HG03060 (cell line): Measurements from ENCODE around the gene TUBGCP5.
"Not testable (repeated sequence)": the region's sequence is repeated elsewhere in the genome, so short reads cannot be mapped to it uniquely, and the experiment has no call there.

Experiments used
- ATAC-seq: cut with Tn5 transposase; IDR thresholded peaks from one replicate; pipeline ENCODE4 v1.9.1; 2021; ENCODE audit warnings: low read depth, moderate number of reproducible peaks; ENCODE audit not compliant: unreplicated experiment

Gene TUBGCP5

GRCh38 chr15:23039143-23039916 is at the start of gene TUBGCP5:
Gene TUBGCP5 (minus strand): TSS chr15:23039569. CDS start chr15:23039543, 26 bp downstream.
- ATAC-seq = peak; percentile 84

- ATAC-seq = no peak
These were observed 43.7 kb upstream of the TUBGCP5 start for GRCh38 chr15:23083115-23083514.

- ATAC-seq = not testable (repeated sequence)
These were observed 42.8 kb upstream of the TUBGCP5 start for GRCh38 chr15:23081996-23082737.

DNA sequence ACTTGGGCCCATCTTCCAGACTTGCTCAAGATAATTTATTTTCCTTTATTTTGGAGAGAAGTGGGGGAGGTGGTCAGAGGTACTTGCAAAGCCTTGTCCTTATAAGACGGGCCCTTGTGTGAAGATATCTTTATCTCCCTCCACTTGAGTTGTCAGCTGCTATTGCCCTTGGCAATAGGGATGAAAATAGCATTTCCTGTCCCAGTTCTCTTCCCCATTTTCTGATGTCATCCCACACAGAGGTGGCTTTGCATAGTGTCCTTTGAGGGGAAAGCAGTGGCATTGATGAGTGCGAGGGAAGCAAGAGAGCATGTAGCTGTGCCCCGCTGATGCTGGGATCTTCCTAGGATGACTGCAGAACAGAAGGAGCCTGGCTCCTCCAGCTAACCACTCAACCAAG is 41.9 kb upstream of the TUBGCP5 start:
- no peak for ATAC-seq

- no peak for ATAC-seq
These were observed 40.4 kb upstream of the TUBGCP5 start for GRCh38 chr15:23079766-23080165.

GRCh38 chr15:23075927-23076326 is 36.6 kb upstream of the TUBGCP5 start:
- ATAC-seq = no peak

GRCh38 chr15:23074684-23075083 is 35.3 kb upstream of the TUBGCP5 start:
- ATAC-seq = no peak

- ATAC-seq = no peak
These were observed 34.7 kb upstream of the TUBGCP5 start for GRCh38 chr15:23073890-23074646.

DNA sequence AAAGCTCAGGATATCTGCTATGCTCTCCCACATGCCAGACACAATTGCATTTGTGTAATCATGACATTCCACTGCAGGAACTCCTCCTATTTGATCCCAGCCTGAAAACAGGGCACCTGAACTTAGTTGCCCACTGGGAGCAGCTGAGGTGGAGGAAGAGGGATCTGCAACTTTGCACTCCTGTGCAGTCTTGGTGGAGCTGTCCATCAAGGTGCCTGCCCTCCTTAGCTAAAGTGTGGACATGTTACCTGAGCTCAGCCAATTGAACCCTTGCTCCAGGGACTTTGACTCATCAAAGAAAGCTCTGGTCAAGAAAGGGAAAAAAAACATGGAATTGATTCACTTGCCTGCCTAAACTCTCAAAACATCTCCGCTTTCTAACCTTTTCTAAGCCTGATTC is 33.3 kb upstream of the TUBGCP5 start:
- no peak for ATAC-seq

- ATAC-seq = no peak
These were observed 30.3 kb upstream of the TUBGCP5 start for GRCh38 chr15:23069496-23070166.

- ATAC-seq = no peak
These were observed 28.0 kb upstream of the TUBGCP5 start for GRCh38 chr15:23067416-23067815.

- no peak for ATAC-seq
These were observed 26.5 kb upstream of the TUBGCP5 start for GRCh38 chr15:23065836-23066235.

- no peak for ATAC-seq
These were observed 24.8 kb upstream of the TUBGCP5 start for GRCh38 chr15:23064156-23064555.

DNA sequence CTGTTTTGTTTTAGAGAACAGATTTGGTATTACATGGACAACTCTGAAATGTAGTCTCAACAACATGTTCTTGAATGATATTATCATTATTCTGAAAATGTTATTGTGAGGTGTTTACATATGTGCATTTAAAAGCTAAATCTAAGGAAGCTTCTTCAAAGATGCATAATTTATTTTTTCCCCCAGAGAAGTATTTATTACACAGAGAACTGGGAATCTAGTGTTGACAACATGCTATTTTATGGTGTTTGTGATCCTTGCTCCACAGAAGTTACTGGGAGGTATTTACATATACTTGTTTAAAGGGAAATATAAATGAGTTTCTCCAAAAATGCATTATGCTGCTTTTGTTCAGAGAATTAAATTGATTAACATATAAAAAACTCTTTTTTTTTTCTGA is 18.3 kb upstream of the TUBGCP5 start:
- no peak for ATAC-seq

- ATAC-seq = no peak
These were observed 15.9 kb upstream of the TUBGCP5 start for GRCh38 chr15:23055316-23055715.

DNA sequence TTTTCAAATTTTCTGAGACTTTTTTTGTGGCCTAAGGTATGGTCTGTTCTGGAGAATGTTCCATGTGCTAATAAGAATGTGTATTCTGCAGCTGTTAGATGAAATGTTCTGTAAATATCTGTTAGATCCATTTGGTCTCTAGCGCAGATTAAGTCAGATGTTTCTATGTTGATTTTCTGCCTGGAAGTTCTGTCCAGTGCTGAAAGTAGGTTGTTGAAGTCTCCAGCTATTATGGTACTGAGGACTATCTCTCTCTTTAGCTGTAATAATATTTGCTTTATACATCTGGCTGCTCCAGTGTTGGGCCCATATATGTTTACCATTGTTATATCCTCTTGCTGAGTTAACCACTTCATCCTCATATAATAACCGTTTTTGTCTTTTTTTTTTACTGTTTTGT is 13.2 kb upstream of the TUBGCP5 start:
- ATAC-seq = no peak

- no peak for ATAC-seq
These were observed 11.3 kb upstream of the TUBGCP5 start for GRCh38 chr15:23050708-23051107.

DNA sequence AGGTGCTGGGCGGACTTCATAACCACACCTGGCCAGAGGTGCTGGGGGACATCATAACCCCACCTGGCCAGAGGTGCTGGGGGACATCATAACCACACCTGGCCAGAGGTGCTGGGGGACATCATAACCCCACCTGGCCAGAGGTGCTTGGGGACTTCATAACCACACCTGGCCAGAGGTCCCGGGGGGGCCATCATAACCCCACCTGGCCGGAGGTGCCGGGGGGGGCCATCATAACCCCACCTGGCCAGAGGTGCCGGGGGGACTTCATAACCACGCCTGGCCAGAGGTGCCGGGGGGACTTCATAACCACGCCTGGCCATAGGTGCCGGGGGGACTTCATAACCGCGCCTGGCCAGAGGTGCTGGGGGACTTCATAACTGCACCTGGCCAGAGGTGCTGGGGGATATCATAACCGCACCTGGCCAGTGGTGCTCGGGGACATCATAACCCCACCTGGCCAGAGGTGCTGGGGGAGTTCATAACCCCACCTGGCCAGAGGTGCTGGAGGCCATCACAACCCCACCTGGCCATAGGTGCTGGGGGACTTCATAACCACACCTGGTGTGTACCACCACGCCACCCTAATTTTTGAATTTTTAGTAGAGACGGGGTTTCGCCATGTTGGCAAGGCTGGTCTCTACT is 10.7 kb upstream of the TUBGCP5 start:
- no peak for ATAC-seq

- ATAC-seq = not testable (repeated sequence)
These were observed 9.4 kb upstream of the TUBGCP5 start for GRCh38 chr15:23048572-23049282.
